Posterior cingulate gyrus (tissue), 11 donors: ENCODE data around the gene GCM1.

ENCODE experiments used
- DNase-seq, 10 donors: peaks; one replicate each; pipeline versions ENCODE4 v3.0.0 to v3.0.0-alpha.2; 2020 to 2021; ENCODE audit warnings: mixed read lengths in 3 of 10
- intact Hi-C: fragments of 100-400 bp; cut with DNase I; formaldehyde crosslinking; loops from one replicate; pipeline ENCODE4 v1.15.1; 2023

Gene GCM1

GRCh38 chr6:53154794-53155193, 6.2 kb upstream of the GCM1 start:
- intact Hi-C loops: no loop called here
- DNase-seq: no peak

DNA sequence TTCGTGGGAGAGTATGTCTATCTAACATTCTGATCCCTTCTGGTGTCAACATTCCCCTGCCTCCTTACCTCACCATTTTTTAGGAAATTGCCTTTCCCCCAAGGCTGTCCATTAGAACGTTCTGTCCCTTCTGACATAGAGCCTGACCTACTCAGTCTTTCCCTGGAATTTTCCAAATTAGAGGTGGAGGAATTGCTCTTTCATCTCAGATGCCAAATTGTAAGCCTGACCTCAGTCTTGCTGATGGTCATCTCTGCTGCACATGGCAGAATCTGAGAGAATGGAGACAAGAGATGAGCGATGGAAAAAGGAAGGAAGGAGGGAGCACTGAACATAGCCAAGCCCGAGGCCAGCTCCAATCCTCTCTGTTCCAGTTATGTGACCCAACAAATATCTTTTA, 5.4 kb upstream of the GCM1 start:
- DNase-seq: no peak
- intact Hi-C loops: no loop called here

DNA sequence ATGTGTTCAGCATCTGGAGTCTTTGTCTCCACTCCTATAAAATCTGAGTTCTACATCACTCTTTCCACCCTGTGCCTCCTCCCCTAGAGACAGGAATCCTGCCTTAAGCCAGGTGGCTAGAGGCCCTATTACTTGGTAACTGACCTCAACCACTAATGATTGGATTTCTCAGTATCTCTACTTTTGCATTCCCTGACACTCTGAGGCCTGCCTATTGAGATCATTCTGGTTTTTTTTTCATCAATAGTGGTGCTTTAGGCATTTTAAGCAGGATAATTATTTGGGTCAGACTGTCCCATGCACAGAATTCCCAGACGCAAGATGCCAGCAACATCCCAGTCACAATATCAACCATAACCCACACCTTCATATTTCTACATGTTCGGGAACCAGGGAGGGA, 3.9 kb upstream of the GCM1 start:
- DNase-seq: no peak

DNA sequence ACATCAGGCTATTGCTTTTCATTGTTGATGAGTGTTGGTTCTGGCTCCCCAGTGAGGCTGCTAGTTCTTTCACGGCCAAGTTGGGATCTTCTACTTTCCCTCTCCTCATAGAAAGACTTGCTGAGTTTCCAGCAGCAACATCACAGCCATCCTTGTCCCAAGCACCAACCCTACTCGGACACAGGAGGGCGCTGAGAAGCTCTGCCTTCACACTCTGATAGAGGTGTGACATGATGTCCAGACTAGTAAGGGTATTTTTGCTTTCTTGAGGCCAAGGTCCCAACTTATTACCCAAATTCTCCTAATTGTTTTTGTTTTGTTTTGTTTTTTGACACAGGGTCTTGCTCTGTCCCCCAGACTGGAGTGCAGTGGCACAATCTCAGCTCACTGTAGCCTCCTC, 3.0 kb upstream of the GCM1 start:
- intact Hi-C loops: no loop called here
- DNase-seq: no peak

More for the DNA sequence above, 3.9 kb upstream of the GCM1 start:
- intact Hi-C loops: no loop called here

GRCh38 chr6:53144802-53145201, 3.8 kb downstream of the GCM1 start:
- intact Hi-C loops: no loop called here

DNA sequence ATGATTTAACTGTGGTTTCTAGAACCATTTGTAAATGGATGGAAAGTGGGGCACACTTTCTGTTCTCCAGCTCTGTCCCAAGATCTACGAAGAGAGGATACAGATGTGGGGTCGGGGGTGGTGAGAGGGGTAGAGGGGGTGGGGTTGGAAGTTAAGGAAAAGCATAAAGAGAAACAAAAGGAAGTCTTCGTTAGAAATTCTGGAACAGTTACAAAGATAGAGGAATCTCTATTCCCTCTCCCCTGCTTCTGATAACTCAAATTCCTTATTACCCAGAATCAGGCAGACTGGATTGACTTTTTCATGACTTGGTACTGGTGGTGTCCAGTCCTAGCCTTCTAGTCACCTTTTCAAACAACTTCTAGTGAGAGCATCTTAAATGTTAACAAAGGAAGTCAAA, 4.9 kb downstream of the GCM1 start:
- DNase-seq: no peak
- intact Hi-C loops: no loop called here

More at GRCh38 chr6:53144802-53145201, 3.8 kb downstream of the GCM1 start:
- DNase-seq: no peak

DNA sequence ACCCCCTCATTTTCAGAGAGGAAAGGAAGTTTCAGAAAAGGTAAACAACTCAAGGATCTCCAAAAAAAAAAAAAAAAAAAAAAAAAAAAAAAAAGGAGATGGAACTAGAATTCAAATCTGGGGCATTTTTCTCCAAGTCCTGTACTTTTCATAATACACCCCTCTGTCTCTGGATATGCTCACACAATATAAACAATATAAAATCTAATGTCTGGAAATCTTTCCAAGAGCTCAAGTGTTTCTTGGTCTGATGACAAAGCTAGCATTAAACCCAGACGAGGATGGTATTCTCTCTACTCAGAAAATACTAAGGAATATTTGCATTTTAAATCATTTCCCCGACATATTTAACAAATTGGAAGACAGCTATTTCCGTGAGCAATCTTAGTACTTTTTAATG, 5.8 kb downstream of the GCM1 start:
- DNase-seq: no peak
- intact Hi-C loops: no loop called here

GRCh38 chr6:53139841-53140413, 8.7 kb downstream of the GCM1 start:
- intact Hi-C loops: no loop called here
- no peak for DNase-seq

- DNase-seq: no peak
- intact Hi-C loops: no loop called here
These were observed 12.5 kb downstream of the GCM1 start for GRCh38 chr6:53136000-53136609.

DNA sequence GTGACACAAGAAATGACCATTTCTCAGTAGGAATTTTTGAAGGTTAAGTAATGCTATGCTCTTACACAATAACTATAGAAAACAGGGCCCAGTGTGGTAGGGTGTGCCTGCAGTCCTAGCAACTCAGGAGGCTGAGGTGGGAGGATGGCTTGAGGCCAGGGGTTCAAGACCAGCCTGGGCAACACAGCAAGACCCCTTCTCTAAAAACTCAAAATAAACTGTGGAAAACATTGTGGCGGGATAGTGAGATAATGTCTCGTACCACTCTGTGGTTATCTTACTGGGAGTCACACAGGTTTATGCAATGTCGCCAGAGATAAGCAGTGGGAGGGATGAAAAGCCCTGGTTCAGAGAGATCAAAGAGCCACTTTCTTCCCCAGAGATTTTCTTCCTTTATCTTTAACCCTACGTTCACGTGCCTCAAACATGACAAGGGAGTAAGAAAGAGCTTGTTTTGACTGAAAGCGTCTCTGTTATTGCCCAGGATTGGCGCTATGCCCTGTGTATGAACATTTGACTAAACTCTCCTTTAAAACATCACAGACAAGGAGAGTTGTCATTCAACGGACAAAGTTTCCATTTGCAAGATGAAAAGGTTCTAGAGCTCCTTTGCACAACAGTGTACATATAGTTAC, 13.9 kb downstream of the GCM1 start:
- intact Hi-C loops: no loop called here
- DNase-seq: no peak

- intact Hi-C loops: no loop called here
- DNase-seq: peak in 1 of 10 donors; percentile 75
These were observed 14.7 kb downstream of the GCM1 start for GRCh38 chr6:53133961-53134360.

GRCh38 chr6:53130569-53131290, 17.9 kb downstream of the GCM1 start:
- no peak for DNase-seq
- intact Hi-C loops: no loop called here

GRCh38 chr6:53128842-53129241, 19.8 kb downstream of the GCM1 start:
- intact Hi-C loops: no loop called here
- DNase-seq: no peak

GRCh38 chr6:53125276-53125675, 23.4 kb downstream of the GCM1 start:
- intact Hi-C loops: no loop called here
- no peak for DNase-seq

- intact Hi-C loops: no loop called here
- DNase-seq: no peak
These were observed 24.4 kb downstream of the GCM1 start for GRCh38 chr6:53124131-53124800.

GRCh38 chr6:53119772-53120409, 28.8 kb downstream of the GCM1 start:
- no peak for DNase-seq
- intact Hi-C loops: no loop called here

GRCh38 chr6:53119349-53119748, 29.3 kb downstream of the GCM1 start:
- intact Hi-C loops: no loop called here
- no peak for DNase-seq

DNA sequence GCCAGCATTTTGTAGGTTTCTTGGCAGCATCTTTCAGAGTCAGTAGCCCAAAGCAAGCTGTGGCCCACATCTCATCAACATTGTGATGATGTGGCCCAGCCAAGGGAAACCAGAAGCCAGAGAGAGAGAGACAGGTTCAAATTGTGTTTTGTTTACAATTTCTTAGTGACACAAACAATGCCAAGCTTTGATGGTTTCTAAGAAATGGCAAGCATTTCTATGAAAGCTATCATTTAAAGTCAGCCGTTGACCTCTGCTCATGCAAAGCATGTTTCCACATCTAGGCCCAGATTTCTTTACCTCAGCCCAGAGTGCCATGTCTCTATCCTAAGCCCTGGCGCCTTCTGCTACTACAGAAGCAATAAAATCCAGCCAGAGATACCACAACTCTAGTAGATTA, 32.9 kb downstream of the GCM1 start:
- intact Hi-C loops: no loop called here
- no peak for DNase-seq

GRCh38 chr6:53115113-53115512, 33.5 kb downstream of the GCM1 start:
- no peak for DNase-seq
- intact Hi-C loops: no loop called here

GRCh38 chr6:53113742-53114141, 34.9 kb downstream of the GCM1 start:
- intact Hi-C loops: no loop called here
- no peak for DNase-seq

DNA sequence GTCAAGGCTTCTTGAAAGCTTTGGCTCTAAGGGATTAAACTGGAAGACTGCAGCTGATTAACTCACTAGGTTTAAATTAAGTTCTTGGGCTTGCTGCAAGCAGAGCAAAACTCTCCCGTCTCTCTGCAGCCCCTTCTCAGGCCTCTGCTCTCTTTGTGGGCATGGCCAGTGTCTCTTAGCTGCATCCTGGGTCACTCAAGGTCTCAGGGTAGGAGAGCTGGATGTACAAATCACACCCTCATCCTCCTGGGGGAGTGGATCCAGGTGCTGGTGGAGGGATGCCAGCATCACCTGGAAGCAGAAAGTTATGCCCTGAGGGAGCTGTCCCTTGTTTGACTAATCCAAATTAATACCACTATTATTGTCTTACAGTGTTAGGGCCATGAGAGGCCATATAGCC, 35.8 kb downstream of the GCM1 start:
- intact Hi-C loops: no loop called here
- DNase-seq: no peak
